ENCODE measurements around the gene NEFH. TPM values are rescaled to one million over a fixed set of nuclear protein-coding genes. Genes with fewer than 3 reads are reported as not detected.

Gene NEFH
- total and polyA plus RNA-seq, 4 donors, result 20.3 to 175 (median 141) TPM

- H3K27me3 ChIP-seq (ENCODE audit: control insufficient read depth, insufficient read depth, low read length), result no peaks in the 10 kb centered on the region
- peaks cover 79% of the 10 kb centered on the region for H3K36me3 ChIP-seq (ENCODE audit: control insufficient read depth, insufficient read depth, low read length)
- no peak for DNase-seq (ENCODE audit: low read depth in 4 of 6, low spot score in 6 of 6)
- 97% methylated on average over 7 of the region's 8 CpGs for WGBS (ENCODE audit: insufficient coverage)
- no peak overlapping the region for H3K27ac ChIP-seq (ENCODE audit: low read depth, low read length)
- no peaks in the 10 kb centered on the region for H3K4me1 ChIP-seq (ENCODE audit: control insufficient read depth, insufficient read depth, low read length)
- no peaks in the 10 kb centered on the region for H3K9me3 ChIP-seq (ENCODE audit: control insufficient read depth, insufficient read depth, low read length)
- H3K4me3 ChIP-seq (ENCODE audit: low read depth, low read length), result no peak overlapping the region
Measured at GRCh38 chr22:29511126-29511862, 31.3 kb downstream of the NEFH start.

- Histone ChIP-seq H3K4me1 (ENCODE audit: control insufficient read depth, insufficient read depth, low read length) (no peaks in the 10 kb centered on the region), H3K27ac (ENCODE audit: low read depth, low read length) (no peak overlapping the region), H3K9me3 (ENCODE audit: control insufficient read depth, insufficient read depth, low read length) (no peaks in the 10 kb centered on the region), H3K27me3 (ENCODE audit: control insufficient read depth, insufficient read depth, low read length) (no peaks in the 10 kb centered on the region), H3K36me3 (ENCODE audit: control insufficient read depth, insufficient read depth, low read length) (peaks cover 79% of the 10 kb centered on the region), H3K4me3 (ENCODE audit: low read depth, low read length) (no peak overlapping the region)
- DNase-seq (ENCODE audit: low read depth in 4 of 6, low spot score in 6 of 6), result peak in 1 of 6 donors; percentile 24
- 80% methylated on average over 2 of the region's 4 CpGs for WGBS (ENCODE audit: insufficient coverage)
Measured at GRCh38 chr22:29512031-29512430, 32.0 kb downstream of the NEFH start.

GRCh38 chr22:29517215-29517908 is 37.3 kb downstream of the NEFH start:
- H3K4me3 ChIP-seq (ENCODE audit: low read depth, low read length), result no peak overlapping the region
- 73% methylated on average over 5 of the region's 5 CpGs for WGBS (ENCODE audit: insufficient coverage)
- no peak overlapping the region for H3K27ac ChIP-seq (ENCODE audit: low read depth, low read length)
- no peaks in the 10 kb centered on the region for H3K9me3 ChIP-seq (ENCODE audit: control insufficient read depth, insufficient read depth, low read length)
- H3K36me3 ChIP-seq (ENCODE audit: control insufficient read depth, insufficient read depth, low read length), result peaks cover 75% of the 10 kb centered on the region
- no peaks in the 10 kb centered on the region for H3K4me1 ChIP-seq (ENCODE audit: control insufficient read depth, insufficient read depth, low read length)
- DNase-seq (ENCODE audit: low read depth in 4 of 6, low spot score in 6 of 6), result peak in 2 of 6 donors; percentile 15 to 27
- H3K27me3 ChIP-seq (ENCODE audit: control insufficient read depth, insufficient read depth, low read length), result no peaks in the 10 kb centered on the region

- Histone ChIP-seq H3K9me3 (ENCODE audit: control insufficient read depth, insufficient read depth, low read length) (no peaks in the 10 kb centered on the region), H3K4me1 (ENCODE audit: control insufficient read depth, insufficient read depth, low read length) (no peaks in the 10 kb centered on the region), H3K36me3 (ENCODE audit: control insufficient read depth, insufficient read depth, low read length) (peaks cover 76% of the 10 kb centered on the region), H3K27me3 (ENCODE audit: control insufficient read depth, insufficient read depth, low read length) (no peaks in the 10 kb centered on the region), H3K27ac (ENCODE audit: low read depth, low read length) (no peak overlapping the region), H3K4me3 (ENCODE audit: low read depth, low read length) (no peak overlapping the region)
- WGBS (ENCODE audit: insufficient coverage), result 98% methylated on average over 5 of the region's 5 CpGs
- no peak for DNase-seq (ENCODE audit: low read depth in 4 of 6, low spot score in 6 of 6)
Measured at GRCh38 chr22:29518427-29518826, 38.4 kb downstream of the NEFH start.

- Histone ChIP-seq H3K4me1 (ENCODE audit: control insufficient read depth, insufficient read depth, low read length) (no peaks in the 10 kb centered on the region), H3K4me3 (ENCODE audit: low read depth, low read length) (no peak overlapping the region), H3K9me3 (ENCODE audit: control insufficient read depth, insufficient read depth, low read length) (no peaks in the 10 kb centered on the region), H3K36me3 (ENCODE audit: control insufficient read depth, insufficient read depth, low read length) (peaks cover 78% of the 10 kb centered on the region), H3K27me3 (ENCODE audit: control insufficient read depth, insufficient read depth, low read length) (no peaks in the 10 kb centered on the region), H3K27ac (ENCODE audit: low read depth, low read length) (no peak overlapping the region)
- no CpG with 5 or more reads among the region's 1 CpG for WGBS (ENCODE audit: insufficient coverage)
- no peak for DNase-seq (ENCODE audit: low read depth in 4 of 6, low spot score in 6 of 6)
Measured at GRCh38 chr22:29519996-29520395, 40.0 kb downstream of the NEFH start.

- WGBS (ENCODE audit: insufficient coverage), result 100% methylated on average over 1 of the region's 4 CpGs
- Histone ChIP-seq H3K4me3 (ENCODE audit: low read depth, low read length) (no peak overlapping the region), H3K4me1 (ENCODE audit: control insufficient read depth, insufficient read depth, low read length) (no peaks in the 10 kb centered on the region), H3K27ac (ENCODE audit: low read depth, low read length) (no peak overlapping the region), H3K27me3 (ENCODE audit: control insufficient read depth, insufficient read depth, low read length) (no peaks in the 10 kb centered on the region), H3K36me3 (ENCODE audit: control insufficient read depth, insufficient read depth, low read length) (peaks cover 78% of the 10 kb centered on the region), H3K9me3 (ENCODE audit: control insufficient read depth, insufficient read depth, low read length) (no peaks in the 10 kb centered on the region)
- no peak for DNase-seq (ENCODE audit: low read depth in 4 of 6, low spot score in 6 of 6)
Measured at GRCh38 chr22:29520851-29521250, 40.8 kb downstream of the NEFH start.

GRCh38 chr22:29521526-29521925 is 41.5 kb downstream of the NEFH start:
- Histone ChIP-seq H3K27me3 (ENCODE audit: control insufficient read depth, insufficient read depth, low read length) (no peaks in the 10 kb centered on the region), H3K27ac (ENCODE audit: low read depth, low read length) (no peak overlapping the region), H3K4me3 (ENCODE audit: low read depth, low read length) (no peak overlapping the region), H3K36me3 (ENCODE audit: control insufficient read depth, insufficient read depth, low read length) (peaks cover 76% of the 10 kb centered on the region), H3K4me1 (ENCODE audit: control insufficient read depth, insufficient read depth, low read length) (no peaks in the 10 kb centered on the region), H3K9me3 (ENCODE audit: control insufficient read depth, insufficient read depth, low read length) (no peaks in the 10 kb centered on the region)
- WGBS (ENCODE audit: insufficient coverage), result 87% methylated on average over 4 of the region's 7 CpGs
- no peak for DNase-seq (ENCODE audit: low read depth in 4 of 6, low spot score in 6 of 6)

GRCh38 chr22:29523761-29524160 is 43.7 kb downstream of the NEFH start:
- DNase-seq (ENCODE audit: low read depth in 4 of 6, low spot score in 6 of 6), result no peak
- no peaks in the 10 kb centered on the region for H3K4me1 ChIP-seq (ENCODE audit: control insufficient read depth, insufficient read depth, low read length)
- no peak overlapping the region for H3K27ac ChIP-seq (ENCODE audit: low read depth, low read length)
- no peak overlapping the region for H3K4me3 ChIP-seq (ENCODE audit: low read depth, low read length)
- H3K9me3 ChIP-seq (ENCODE audit: control insufficient read depth, insufficient read depth, low read length), result no peaks in the 10 kb centered on the region
- H3K36me3 ChIP-seq (ENCODE audit: control insufficient read depth, insufficient read depth, low read length), result peaks cover 70% of the 10 kb centered on the region
- no peaks in the 10 kb centered on the region for H3K27me3 ChIP-seq (ENCODE audit: control insufficient read depth, insufficient read depth, low read length)
- WGBS (ENCODE audit: insufficient coverage), result 82% methylated on average over 2 of the region's 2 CpGs

- no peaks in the 10 kb centered on the region for H3K4me1 ChIP-seq (ENCODE audit: control insufficient read depth, insufficient read depth, low read length)
- H3K9me3 ChIP-seq (ENCODE audit: control insufficient read depth, insufficient read depth, low read length), result no peaks in the 10 kb centered on the region
- DNase-seq (ENCODE audit: low read depth in 4 of 6, low spot score in 6 of 6), result peak in 2 of 6 donors; percentile 2 to 15
- no peak overlapping the region for H3K27ac ChIP-seq (ENCODE audit: low read depth, low read length)
- peaks cover 68% of the 10 kb centered on the region for H3K36me3 ChIP-seq (ENCODE audit: control insufficient read depth, insufficient read depth, low read length)
- H3K4me3 ChIP-seq (ENCODE audit: low read depth, low read length), result no peak overlapping the region
- 88% methylated on average over 4 of the region's 5 CpGs for WGBS (ENCODE audit: insufficient coverage)
- H3K27me3 ChIP-seq (ENCODE audit: control insufficient read depth, insufficient read depth, low read length), result no peaks in the 10 kb centered on the region
Measured at GRCh38 chr22:29524442-29525191, 44.6 kb downstream of the NEFH start.

All from spinal cord (tissue), 10 donors.